Lower leg skin (tissue), 4 donors: ENCODE data around the gene TUBGCP3. TPM values are rescaled to one million over a fixed set of nuclear protein-coding genes. Genes with fewer than 3 reads are reported as not detected.

Source experiments
- DNase-seq, 2 donors: peaks; one replicate each; pipeline ENCODE4 v3.0.0-alpha.2; 2019; ENCODE audit warnings: low spot score in 2 of 2
- H3K4me3 ChIP-seq: fragments of 200-600 bp; sonication (generic); 2 replicates; pipeline ENCODE4 v1.5.1; 2017; ENCODE audit warnings: mild to moderate bottlenecking, low read depth; ENCODE audit not compliant: poor library complexity, severe bottlenecking
- CTCF ChIP-seq, 3 donors: fragments of 450-650 bp; IDR thresholded peaks; one replicate each; pipeline ENCODE4 v1.5.1; 2016; ENCODE audit warnings: antibody characterized with exemption in 3 of 3, mild to moderate bottlenecking in 3 of 3, moderate library complexity in 2 of 3
- POLR2A ChIP-seq, 2 donors: fragments of 450-650 bp; IDR thresholded peaks; one replicate each; pipeline ENCODE4 v1.6.1; 2016 to 2017; ENCODE audit warnings: antibody characterized with exemption in 2 of 2, mild to moderate bottlenecking in 1 of 2, moderate library complexity in 1 of 2
- WGBS, 2 donors: methylation state at CpG; one replicate each; pipeline ENCODE4 v1.1.5; 2018; 5-methylcytosine and 5-hydroxymethylcytosine counted together
- intact Hi-C: fragments of 100-400 bp; cut with DNase I; formaldehyde crosslinking; loops from one replicate; pipeline ENCODE4 v1.15.0; 2023; ENCODE audit warnings: low total_unique reads
- total RNA-seq, 4 donors: library from RNA; depleted of rRNA; stranded (reverse); fragments of >200 nt; gene quantifications; one replicate each; pipeline ENCODE4 v1.1.0, GENCODE V29; 2016

TUBGCP3 gene
- total RNA-seq, 4 donors from 2014 or later = 20.0 to 35.4 (median 22.9) TPM

DNA sequence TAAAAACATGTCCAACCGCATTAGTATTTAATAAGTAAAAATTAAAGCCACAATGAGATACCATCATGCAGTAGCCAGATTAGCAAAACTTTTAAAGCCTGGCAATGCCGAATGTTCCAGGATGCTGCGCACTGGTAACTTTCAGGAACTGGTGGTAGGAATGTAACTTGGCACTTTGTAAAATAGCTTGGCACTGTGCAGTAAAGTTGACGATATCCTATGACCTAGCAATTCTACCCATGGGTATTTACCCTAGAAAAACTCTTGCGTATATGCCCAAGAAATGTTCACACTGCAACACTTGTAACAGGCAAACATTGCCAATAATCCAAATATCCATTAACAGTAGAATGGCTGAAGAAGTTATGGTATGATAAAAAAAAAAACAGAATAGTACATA is 114.1 kb downstream of the TUBGCP3 start:
- intact Hi-C loops = no loop called here
- 70 to 72% methylated on average over 5 of the region's 5 CpGs for WGBS, 2 donors
- TF ChIP-seq POLR2A (IDR thresholded peaks at IDR 0.05) (no peak), CTCF (IDR thresholded peaks at IDR 0.05) (no peak)
- H3K4me3 ChIP-seq = no peak overlapping the region
- no peak for DNase-seq

GRCh38 chr13:112469071-112469745 is 118.7 kb downstream of the TUBGCP3 start:
- no peak for DNase-seq
- no peak overlapping the region for H3K4me3 ChIP-seq
- no peak for TF ChIP-seq CTCF (IDR thresholded peaks at IDR 0.05)
- intact Hi-C loops = no loop called here
- WGBS, 2 donors = 65 to 70% methylated on average over 13 to 14 of the region's 14 CpGs

GRCh38 chr13:112468069-112468468 is 119.9 kb downstream of the TUBGCP3 start:
- no peak for DNase-seq
- H3K4me3 ChIP-seq = no peak overlapping the region
- 83 to 90% methylated on average over 10 of the region's 10 CpGs for WGBS, 2 donors
- no peak for TF ChIP-seq CTCF (IDR thresholded peaks at IDR 0.05)
- TF ChIP-seq POLR2A (IDR thresholded peaks at IDR 0.05) = no peak
- intact Hi-C loops = no loop called here

GRCh38 chr13:112467236-112467635 is 120.7 kb downstream of the TUBGCP3 start:
- intact Hi-C loops = no loop called here
- 59 to 80% methylated on average over 14 to 17 of the region's 19 CpGs for WGBS, 2 donors
- DNase-seq = no peak
- TF ChIP-seq POLR2A (IDR thresholded peaks at IDR 0.05) = no peak
- TF ChIP-seq CTCF (IDR thresholded peaks at IDR 0.05) = no peak
- H3K4me3 ChIP-seq = no peak overlapping the region

DNA sequence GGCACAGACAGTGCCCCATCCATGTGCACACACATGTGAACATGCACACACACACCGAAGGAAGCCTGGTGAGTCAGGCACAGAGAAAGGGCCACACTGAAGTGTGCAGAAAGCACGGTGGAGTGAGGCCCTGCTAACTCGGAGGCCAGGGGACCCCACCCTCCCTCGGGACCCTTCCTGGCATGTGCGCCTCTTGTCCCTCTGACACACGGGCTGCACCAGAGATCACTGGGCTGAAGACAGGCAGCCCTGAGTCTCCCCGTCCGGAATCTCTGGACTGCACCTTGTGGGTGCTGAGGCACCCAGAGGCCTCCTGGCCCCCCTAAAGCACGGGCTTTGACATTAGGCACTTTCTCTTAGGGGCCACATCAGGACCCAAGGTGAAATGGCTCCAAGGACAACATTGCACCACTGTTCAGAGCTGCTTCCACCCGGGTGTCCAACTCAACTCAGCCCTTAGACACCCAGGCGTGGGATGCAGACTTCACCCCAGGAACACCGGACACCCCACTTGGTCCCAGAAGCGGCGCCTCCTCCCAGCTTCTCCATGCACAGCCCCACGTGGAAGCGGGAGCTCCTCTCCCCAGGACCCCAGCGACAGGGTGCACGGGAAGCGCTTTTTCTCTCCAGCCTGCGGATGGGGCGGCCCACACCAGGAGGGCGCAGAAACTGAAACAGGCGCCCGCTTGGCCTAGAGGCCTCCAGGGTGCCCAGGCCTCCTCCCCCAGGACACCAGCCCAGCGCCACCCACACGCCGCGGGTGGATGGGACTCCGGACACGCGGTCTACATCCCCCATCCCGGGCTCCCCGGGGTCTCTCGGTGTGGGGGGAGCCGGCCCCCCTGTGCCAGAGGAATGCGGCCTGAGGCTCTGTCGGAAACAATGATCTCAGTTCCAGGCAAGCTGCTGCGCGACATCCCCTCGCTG is 121.6 kb downstream of the TUBGCP3 start:
- no peak for DNase-seq
- 69 to 76% methylated on average over 27 to 35 of the region's 40 CpGs for WGBS, 2 donors
- TF ChIP-seq CTCF (IDR thresholded peaks at IDR 0.05) = no peak
- TF ChIP-seq POLR2A (IDR thresholded peaks at IDR 0.05) = no peak
- no peak overlapping the region for H3K4me3 ChIP-seq
- intact Hi-C loops = no loop called here
